GM12865 (cell line): ENCODE results near the gene GTPBP6.

Experiments used
- DNase-seq: peaks from one replicate; pipeline ENCODE4 v3.0.0; 2010; ENCODE audit warnings: low read depth
- H3K4me3 ChIP-seq: 2 replicates; pipeline ENCODE4 v1.5.1; 2011; ENCODE audit warnings: mild to moderate bottlenecking, low read depth, low read length, control low read depth
- CTCF ChIP-seq: IDR thresholded peaks from 2 replicates; pipeline ENCODE4 v1.5.1; 2011; ENCODE audit warnings: low read length, control low read depth, low read depth, inconsistent platforms; ENCODE audit not compliant: insufficient read depth; ENCODE audit errors: missing control alignments

The GTPBP6 gene

GRCh38 chrX:319579-320125 is 1.1 kb upstream of the GTPBP6 start:
- peak overlapping the region; percentile 64 for H3K4me3 ChIP-seq
- TF ChIP-seq CTCF: no peak
- DNase-seq: no peak

GRCh38 chrX:318068-318738 is 393 bp downstream of the GTPBP6 start:
- peak overlapping the region; percentile 54 for H3K4me3 ChIP-seq
- TF ChIP-seq CTCF: no peak
- DNase-seq: peak; percentile 97

- no peak for TF ChIP-seq CTCF
- no peak for DNase-seq
- H3K4me3 ChIP-seq: peak overlapping the region; percentile 43
Observed at GRCh38 chrX:317424-318067, 1.1 kb downstream of the GTPBP6 start.

- no peak for DNase-seq
- 0 out of 2 replicates have a peak overlapping the region, but pooled peaks have one; percentile 22 for H3K4me3 ChIP-seq
- TF ChIP-seq CTCF: no peak
Observed at GRCh38 chrX:316351-317325, 2.0 kb downstream of the GTPBP6 start.

GRCh38 chrX:314781-315595 is 3.6 kb downstream of the GTPBP6 start:
- TF ChIP-seq CTCF: no peak
- H3K4me3 ChIP-seq: no peak overlapping the region
- no peak for DNase-seq

GRCh38 chrX:314049-314448 is 4.5 kb downstream of the GTPBP6 start:
- no peak for DNase-seq

More at GRCh38 chrX:314049-314448, 4.5 kb downstream of the GTPBP6 start:
- no peak overlapping the region for H3K4me3 ChIP-seq
- TF ChIP-seq CTCF: no peak
